OCI-LY3 (cell line): Measurements from ENCODE around the gene LYSMD2.

Experiments
- EZH2phosphoT487 ChIP-seq: fragments of 200-600 bp; shearing (Covaris generic); IDR thresholded peaks from 2 replicates; pipeline ENCODE4 v1.6.1; 2018; ENCODE audit warnings: antibody characterized with exemption, mixed run types, low read depth
- TF ChIP-seq, protein P1 (sequence below): fragments of 200-600, 300-600 bp; sonication (generic); IDR thresholded peaks from 2 replicates; pipeline ENCODE4 v1.5.1; 2014; ENCODE audit warnings: antibody characterized with exemption, low read length, low read depth

DNA sequence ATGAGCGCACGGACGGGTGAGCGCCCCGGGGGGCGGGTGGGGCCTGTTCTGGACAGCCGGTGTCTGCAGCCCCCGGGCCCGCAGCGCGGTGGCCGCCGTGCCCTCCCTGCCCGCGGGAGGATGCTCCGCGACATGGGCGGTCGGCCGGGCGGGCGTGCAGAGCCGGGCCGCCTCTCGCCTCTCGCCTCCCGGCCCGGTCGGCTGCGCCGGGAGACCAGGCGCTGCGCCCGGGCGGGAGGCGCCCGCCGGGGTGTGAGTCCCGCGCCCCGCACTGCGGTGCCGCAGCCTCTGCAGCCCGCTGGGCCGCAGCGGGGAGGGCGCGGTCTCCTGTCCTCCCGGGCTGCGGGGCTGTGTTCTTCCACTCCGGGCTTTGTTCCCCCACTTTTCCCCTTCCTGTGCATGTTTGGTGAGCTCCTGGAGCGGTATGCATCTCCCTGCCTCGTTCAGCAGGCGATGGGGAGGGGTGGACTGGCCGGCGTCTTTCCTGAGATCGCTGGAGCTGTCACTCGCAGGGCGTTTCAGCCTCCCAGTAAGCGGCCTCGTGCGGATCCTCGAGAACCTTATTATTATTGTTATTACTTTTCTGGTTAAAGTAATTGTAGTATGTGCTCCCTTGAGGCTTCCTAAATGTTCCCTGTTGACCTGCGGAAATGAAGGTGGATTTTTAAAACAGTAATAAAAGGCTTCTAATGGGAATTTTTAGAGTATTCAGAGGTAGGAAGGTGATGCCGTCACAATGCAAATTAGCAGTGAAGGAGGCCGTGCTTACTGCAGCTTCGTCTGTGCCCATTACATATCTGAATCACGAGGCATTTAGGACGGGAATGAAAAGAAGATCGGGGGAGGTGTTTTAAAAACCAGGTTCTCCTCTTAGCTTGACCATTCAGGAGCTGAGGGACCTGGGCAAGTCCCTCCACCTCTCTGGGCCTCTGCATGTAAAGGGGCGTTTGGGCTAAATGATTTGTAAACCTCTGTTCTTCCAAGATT is 14.5 kb upstream of the LYSMD2 start:
- TF ChIP-seq, protein P1, sequence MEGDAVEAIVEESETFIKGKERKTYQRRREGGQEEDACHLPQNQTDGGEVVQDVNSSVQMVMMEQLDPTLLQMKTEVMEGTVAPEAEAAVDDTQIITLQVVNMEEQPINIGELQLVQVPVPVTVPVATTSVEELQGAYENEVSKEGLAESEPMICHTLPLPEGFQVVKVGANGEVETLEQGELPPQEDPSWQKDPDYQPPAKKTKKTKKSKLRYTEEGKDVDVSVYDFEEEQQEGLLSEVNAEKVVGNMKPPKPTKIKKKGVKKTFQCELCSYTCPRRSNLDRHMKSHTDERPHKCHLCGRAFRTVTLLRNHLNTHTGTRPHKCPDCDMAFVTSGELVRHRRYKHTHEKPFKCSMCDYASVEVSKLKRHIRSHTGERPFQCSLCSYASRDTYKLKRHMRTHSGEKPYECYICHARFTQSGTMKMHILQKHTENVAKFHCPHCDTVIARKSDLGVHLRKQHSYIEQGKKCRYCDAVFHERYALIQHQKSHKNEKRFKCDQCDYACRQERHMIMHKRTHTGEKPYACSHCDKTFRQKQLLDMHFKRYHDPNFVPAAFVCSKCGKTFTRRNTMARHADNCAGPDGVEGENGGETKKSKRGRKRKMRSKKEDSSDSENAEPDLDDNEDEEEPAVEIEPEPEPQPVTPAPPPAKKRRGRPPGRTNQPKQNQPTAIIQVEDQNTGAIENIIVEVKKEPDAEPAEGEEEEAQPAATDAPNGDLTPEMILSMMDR: no peak
- no peak for TF ChIP-seq EZH2phosphoT487
